HepG2 (cell line): ENCODE measurements around the gene CFAP43. TPM values are rescaled to one million over a fixed set of nuclear protein-coding genes. Genes with fewer than 3 reads are reported as not detected.

Source experiments
- ATAC-seq: fragments of 200-7000 bp; cut with Tn5 transposase; 3 replicates; pipeline ENCODE4 v1.9.1; 2020; ENCODE audit warnings: mild to moderate bottlenecking, moderate library complexity
- BruUV-seq: library from RNA; stranded (reverse); fragments of 400-500 nt; replicated peaks from 2 replicates; lab custom pipeline; 2021; lab: Mats Ljungman, UMichigan
- CTCF ChIA-PET: fragments of 300-600 bp; formaldehyde crosslinking; extraction: SDS; loops from one replicate; lab custom pipeline; 2021; ENCODE audit warnings: low total read pairs, inconsistent platforms, low intra/inter-chr PET ratio; lab: Yijun Ruan, JAX
- POLR2A ChIA-PET: fragments of 350-600 bp; sonication (Branson Sonifier 250); formaldehyde crosslinking; loops from one replicate; lab custom pipeline; 2020; ENCODE audit warnings: antibody characterized with exemption, inconsistent platforms; lab: Yijun Ruan, JAX
- DNase-seq: peaks from one replicate; pipeline ENCODE4 v3.0.0-alpha.2; 2015; ENCODE audit warnings: low spot score
- FAIRE-seq: peaks from 3 replicates; lab custom pipeline; 2011; peaks lifted over from hg19 to GRCh38; lab: Jason Lieb, UNC
- H2AFZ ChIP-seq: one replicate; pipeline ENCODE4 v1.6.1; 2011; ENCODE audit warnings: low read length, inconsistent platforms
- H3K27ac ChIP-seq: fragments of 300-600 bp; 3 replicates; pipeline ENCODE4 v1.8.0; 2011; ENCODE audit warnings: mixed run types, mild to moderate bottlenecking, mixed read lengths, low read length, inconsistent platforms; ENCODE audit not compliant: insufficient read depth; ENCODE audit errors: extremely low read length
- H3K27me3 ChIP-seq, 2 experiments: fragments of 200-600 bp in 1 of 2; 2 replicates in 1 of 2; 3 replicates in 1 of 2; pipeline versions ENCODE4 v1.6.0 to v1.8.0; 2011; ENCODE audit warnings: low read length in 2 of 2, mild to moderate bottlenecking in 2 of 2, moderate library complexity in 2 of 2, inconsistent platforms in 1 of 2; ENCODE audit not compliant: insufficient read depth in 2 of 2, control insufficient read depth in 1 of 2
- H3K36me3 ChIP-seq, 2 experiments: fragments of 200-600 bp in 1 of 2; replicated peaks in 1 of 2; 2 replicates in 1 of 2; 3 replicates in 1 of 2; pipeline versions ENCODE4 v1.5.1 to v1.8.0; 2011; ENCODE audit warnings: low read length in 2 of 2, inconsistent platforms in 1 of 2; ENCODE audit not compliant: insufficient read depth in 2 of 2, control insufficient read depth in 1 of 2
- H3K4me1 ChIP-seq: 2 replicates; pipeline ENCODE4 v1.5.1; 2012; ENCODE audit warnings: low read length, inconsistent platforms; ENCODE audit not compliant: insufficient read depth
- H3K4me2 ChIP-seq: 2 replicates; pipeline ENCODE4 v1.6.0; 2011; ENCODE audit warnings: low read depth, low read length, inconsistent platforms
- H3K4me3 ChIP-seq, 3 experiments: fragments of 200-600 bp in 1 of 3; sonication (generic), shearing (Covaris generic) in 1 of 3; replicated peaks in 1 of 3; 2 replicates each; pipeline ENCODE4 v1.5.1; 2011 to 2016; ENCODE audit warnings: low read length in 3 of 3, inconsistent platforms in 2 of 3, low read depth in 2 of 3, mild to moderate bottlenecking in 2 of 3, control low read depth in 1 of 3, mixed read lengths in 1 of 3; ENCODE audit not compliant: insufficient read depth in 1 of 3
- H3K79me2 ChIP-seq: one replicate; pipeline ENCODE4 v1.6.1; 2011; ENCODE audit warnings: low read length, inconsistent platforms; ENCODE audit not compliant: insufficient read depth
- H3K9ac ChIP-seq: 2 replicates; pipeline ENCODE4 v1.6.0; 2011; ENCODE audit warnings: mild to moderate bottlenecking, low read depth, low read length, inconsistent platforms; ENCODE audit not compliant: insufficient read depth
- H3K9me3 ChIP-seq: 2 replicates; pipeline ENCODE4 v1.5.1; 2012; ENCODE audit warnings: mild to moderate bottlenecking, low read length
- H4K20me1 ChIP-seq: 2 replicates; pipeline ENCODE4 v1.6.0; 2011; ENCODE audit warnings: inconsistent platforms, mild to moderate bottlenecking, low read length, moderate library complexity; ENCODE audit not compliant: insufficient read depth
- CEBPG ChIP-seq: IDR thresholded peaks from 2 replicates; pipeline ENCODE4 v1.6.1; 2016
- DMAP1 ChIP-seq: IDR thresholded peaks from 2 replicates; pipeline ENCODE4 v1.6.1; 2016
- DR1 ChIP-seq: sonication (generic); formaldehyde crosslinking; IDR thresholded peaks from 2 replicates; pipeline ENCODE4 v1.8.0; 2021; ENCODE audit warnings: mild to moderate bottlenecking, missing genetic modification reagents, inconsistent platforms
- ELF3 ChIP-seq: IDR thresholded peaks from 2 replicates; pipeline ENCODE4 v1.6.1; 2016; ENCODE audit warnings: missing genetic modification reagents, missing compliant biosample characterization
- FIP1L1 ChIP-seq: fragments of 200-400 bp; formaldehyde crosslinking; IDR thresholded peaks from 2 replicates; pipeline ENCODE4 v1.6.1; 2018; ENCODE audit warnings: low read depth, mild to moderate bottlenecking, low read length, moderate library complexity, borderline replicate concordance; ENCODE audit not compliant: insufficient read depth
- KLF13 ChIP-seq: sonication (generic); formaldehyde crosslinking; IDR thresholded peaks from 2 replicates; pipeline ENCODE4 v1.4.0; 2020; ENCODE audit warnings: mild to moderate bottlenecking, missing genetic modification reagents
- MAFF ChIP-seq: IDR thresholded peaks from 2 replicates; pipeline ENCODE4 v1.6.1; 2011; ENCODE audit warnings: low read depth, low read length, improper control_type of control experiment
- MAFK ChIP-seq, 2 experiments: IDR thresholded peaks in 1 of 2; conservative IDR thresholded peaks in 1 of 2; 2 replicates each; pipeline ENCODE4 v1.6.1; 2011; ENCODE audit warnings: improper control_type of control experiment in 2 of 2, low read length in 2 of 2
- PRDM4 ChIP-seq: sonication (generic); formaldehyde crosslinking; IDR thresholded peaks from 2 replicates; pipeline ENCODE4 v1.9.0; 2021; ENCODE audit warnings: missing genetic modification reagents, borderline replicate concordance
- PREB ChIP-seq: sonication (generic); formaldehyde crosslinking; IDR thresholded peaks from 2 replicates; pipeline ENCODE4 v1.4.0; 2020; ENCODE audit warnings: missing genetic modification reagents
- SRSF9 ChIP-seq: fragments of 200-400 bp; formaldehyde crosslinking; IDR thresholded peaks from 2 replicates; pipeline ENCODE4 v1.6.1; 2018; ENCODE audit warnings: borderline replicate concordance, mild to moderate bottlenecking, low read depth, low read length; ENCODE audit not compliant: insufficient read depth, poor library complexity, severe bottlenecking
- ZNF263 ChIP-seq: sonication (generic); formaldehyde crosslinking; IDR thresholded peaks from 2 replicates; pipeline ENCODE4 v1.4.0; 2020; ENCODE audit warnings: missing genetic modification reagents
- ZNF704 ChIP-seq: sonication (generic); formaldehyde crosslinking; IDR thresholded peaks from 2 replicates; pipeline ENCODE4 v1.8.1; 2023; ENCODE audit warnings: mild to moderate bottlenecking, inconsistent platforms, moderate library complexity, missing genetic modification reagents, borderline replicate concordance
- ZSCAN21 ChIP-seq: sonication (generic); formaldehyde crosslinking; IDR thresholded peaks from 2 replicates; pipeline ENCODE4 v1.8.0; 2022; ENCODE audit warnings: mild to moderate bottlenecking, missing genetic modification reagents, moderate library complexity, borderline replicate concordance
- WGBS: methylation state at CpG from one replicate; pipeline ENCODE4 v1.1.6; 2017; ENCODE audit warnings: low lambda C conversion rate; 5-methylcytosine and 5-hydroxymethylcytosine counted together
- in situ Hi-C: cut with HindIII; loops from 2 replicates; pipeline ENCODE4 v1.10.0; 2017; ENCODE audit warnings: low pct_unique_long_range_greater_than_20kb; ENCODE audit not compliant: extremely low pct_ligation_motif_present
- intact Hi-C: fragments of 100-400 bp; cut with micrococcal nuclease; formaldehyde crosslinking; loops from one replicate; pipeline ENCODE4 v1.10.0; 2022; ENCODE audit not compliant: unreplicated experiment
- polyA plus RNA-seq, 8 experiments: library from polyadenylated mRNA; depleted of rRNA in 3 of 8; stranded (reverse) in 7 of 8; unstranded in 1 of 8; fragments of >200 nt; fragmentation: Illumina TruSeq in 4 of 8; extraction: Trizol in 4 of 8; gene quantifications; 2 replicates each; pipeline versions ENCODE4 v1.2.1 to v1.2.3, GENCODE V29; 2011 to 2016; ENCODE audit warnings: low read depth in 4 of 8, missing spikeins in 1 of 8, mixed read lengths in 1 of 8; ENCODE audit not compliant: insufficient read depth in 1 of 8
- total RNA-seq, 5 experiments: library from RNA; depleted of rRNA; stranded (reverse); fragments of >200 nt; fragmentation: Illumina TruSeq; extraction: Trizol; gene quantifications; 2 replicates each; pipeline ENCODE4 v1.2.3, GENCODE V29; 2016; ENCODE audit warnings: low read depth in 1 of 5

The CFAP43 gene
- total and polyA plus RNA-seq, 2 of the 13 experiments (the other 11 are each of a cell fraction or from before 2014, with no cell fraction given), result 0.24 to 0.38 TPM

- H2AFZ ChIP-seq, result no peak overlapping the region
- H3K4me1 ChIP-seq, result peaks cover 60% of the 10 kb centered on the region
- 0 out of 2 replicates have a peak, but pooled peaks have one; percentile 36 for TF ChIP-seq ZSCAN21
- TF ChIP-seq ZNF263 (CRISPR knock-in tag), result 0 out of 2 replicates have a peak, but pooled peaks have one; percentile 16
- 0 out of 2 replicates have a peak, but pooled peaks have one; percentile 10 for TF ChIP-seq CEBPG (CRISPR knock-in tag)
- TF ChIP-seq DMAP1 (CRISPR knock-in tag), result no peak
- TF ChIP-seq PRDM4 (CRISPR knock-in tag), result no peak
- H3K27ac ChIP-seq, result peak overlapping the region; percentile 90
- in situ Hi-C loops (no loop called here), intact Hi-C loops (loop anchor here (10.0 kb wide), 1 partner anchor 128 kb away; the partner anchor contains the start of gene SFR1)
- POLR2A ChIA-PET, result interaction anchor here (1.3 to 6.7 kb wide), 4 partner anchors 8 to 37 kb away, joined by 3 to 59 read pairs (median 31); partner anchors contain the start of gene CFAP43
- H3K79me2 ChIP-seq, result peaks cover 37% of the 10 kb centered on the region
- no peaks in the 10 kb centered on the region; a peak in 1 of 5 replicates for H3K27me3 ChIP-seq
- no peaks in the 10 kb centered on the region for H3K36me3 ChIP-seq
- peak overlapping the region; percentile 84 for H3K4me2 ChIP-seq
- no peak overlapping the region; a peak in 1 of 6 replicates for H3K4me3 ChIP-seq
- no peak for FAIRE-seq
- TSS peak; percentile 70 for BruUV-seq
- ATAC-seq, result no peak
- no peak overlapping the region for H3K9ac ChIP-seq
- H3K9me3 ChIP-seq, result peaks cover 2% of the 10 kb centered on the region; the same call in 1 of the 2 replicates
- DNase-seq, result no peak
- H4K20me1 ChIP-seq, result no peaks in the 10 kb centered on the region; the same call in 1 of the 2 replicates
- CTCF ChIA-PET, result no interaction called here
These were observed 20.2 kb upstream of the CFAP43 start for GRCh38 chr10:104252368-104252767.

- BruUV-seq, result no TSS peak
- FAIRE-seq (no peak), ATAC-seq (no peak), DNase-seq (no peak)
- in situ Hi-C loops, result no loop called here
- H3K4me3 ChIP-seq, result no peak overlapping the region
- no peaks in the 10 kb centered on the region; the same call in 1 of the 2 replicates for H4K20me1 ChIP-seq
- no peak overlapping the region for H3K9ac ChIP-seq
- no peaks in the 10 kb centered on the region for H3K36me3 ChIP-seq
- H3K9me3 ChIP-seq, result peaks cover 9% of the 10 kb centered on the region
- no peak overlapping the region for H2AFZ ChIP-seq
- no peak overlapping the region for H3K27ac ChIP-seq
- POLR2A ChIA-PET, result no interaction called here
- H3K27me3 ChIP-seq, result no peaks in the 10 kb centered on the region; a peak in 1 of 5 replicates
- CTCF ChIA-PET, result no interaction called here
- peaks cover 51% of the 10 kb centered on the region for H3K4me1 ChIP-seq
- peaks cover 28% of the 10 kb centered on the region for H3K79me2 ChIP-seq
- intact Hi-C loops, result loop anchor here (10.0 kb wide), 1 partner anchor 127 kb away; the partner anchor contains the start of gene SFR1
- WGBS, result 90% methylated on average over 6 of the region's 6 CpGs
- H3K4me2 ChIP-seq, result no peak overlapping the region
- no peak for TF ChIP-seq ELF3
- TF ChIP-seq MAFF, result no peak
- no peak for TF ChIP-seq FIP1L1
- no peak for TF ChIP-seq KLF13
- no peak for TF ChIP-seq SRSF9
- no peak for TF ChIP-seq DR1
- no peak for TF ChIP-seq MAFK (conservative IDR thresholded peaks at IDR 0.05 in 1 of 2, IDR thresholded peaks at IDR 0.05 in 1 of 2; ENCODE audit: low read length in 2 of 2)
- no peak for TF ChIP-seq ZNF704 (CRISPR knock-in tag)
- no peak for TF ChIP-seq PREB (CRISPR knock-in tag)
These were observed 19.3 kb upstream of the CFAP43 start for GRCh38 chr10:104251443-104251842.
